KMS-11 (cell line): ENCODE data around the gene NCAPD2.

Experiments
- H2AFZ ChIP-seq: fragments of 200-600 bp; sonication (generic); 2 replicates; pipeline ENCODE4 v1.6.1; 2016; ENCODE audit warnings: antibody characterized with exemption, mixed run types, low read depth
- H3K27ac ChIP-seq: fragments of 200-600 bp; sonication (generic); 2 replicates; pipeline ENCODE4 v1.6.1; 2016; ENCODE audit warnings: mild to moderate bottlenecking, mixed run types
- H3K27me3 ChIP-seq: fragments of 200-600 bp; sonication (generic); 2 replicates; pipeline ENCODE4 v1.6.1; 2017; ENCODE audit warnings: mild to moderate bottlenecking, low read depth, mixed run types, moderate library complexity; ENCODE audit not compliant: insufficient read depth
- H3K36me3 ChIP-seq: fragments of 200-600 bp; sonication (generic); 2 replicates; pipeline ENCODE4 v1.6.1; 2017; ENCODE audit warnings: mild to moderate bottlenecking, mixed run types; ENCODE audit not compliant: insufficient read depth
- H3K4me1 ChIP-seq: fragments of 200-600 bp; sonication (generic); 2 replicates; pipeline ENCODE4 v1.6.1; 2016; ENCODE audit warnings: mild to moderate bottlenecking, low read depth, mixed run types; ENCODE audit not compliant: poor library complexity, severe bottlenecking
- H3K4me2 ChIP-seq: fragments of 200-600 bp; sonication (generic); 2 replicates; pipeline ENCODE4 v1.7.0; 2016; ENCODE audit warnings: mild to moderate bottlenecking, mixed run types
- H3K4me3 ChIP-seq: fragments of 200-600 bp; sonication (generic); IDR thresholded peaks from 2 replicates; pipeline ENCODE4 v1.6.1; 2017; ENCODE audit warnings: low read depth, low read length, mixed read lengths; ENCODE audit not compliant: insufficient read depth
- H3K79me2 ChIP-seq: fragments of 200-600 bp; sonication (generic); 2 replicates; pipeline ENCODE4 v1.6.1; 2016; ENCODE audit warnings: low read depth, mixed run types; ENCODE audit not compliant: insufficient read depth
- H3K9ac ChIP-seq: fragments of 200-600 bp; sonication (generic); 2 replicates; pipeline ENCODE4 v1.6.1; 2016; ENCODE audit warnings: mild to moderate bottlenecking, mixed run types
- H4K20me1 ChIP-seq: fragments of 200-600 bp; sonication (generic); 2 replicates; pipeline ENCODE4 v1.6.1; 2016; ENCODE audit warnings: mild to moderate bottlenecking, mixed run types; ENCODE audit not compliant: insufficient read depth
- TF ChIP-seq, protein P1 (sequence below): fragments of 200-600 bp; sonication (generic); conservative IDR thresholded peaks from 2 replicates; pipeline ENCODE4 v1.6.1; 2017; ENCODE audit warnings: low read depth, mild to moderate bottlenecking, antibody characterized with exemption, low read length, moderate library complexity, mixed read lengths

NCAPD2 gene

DNA sequence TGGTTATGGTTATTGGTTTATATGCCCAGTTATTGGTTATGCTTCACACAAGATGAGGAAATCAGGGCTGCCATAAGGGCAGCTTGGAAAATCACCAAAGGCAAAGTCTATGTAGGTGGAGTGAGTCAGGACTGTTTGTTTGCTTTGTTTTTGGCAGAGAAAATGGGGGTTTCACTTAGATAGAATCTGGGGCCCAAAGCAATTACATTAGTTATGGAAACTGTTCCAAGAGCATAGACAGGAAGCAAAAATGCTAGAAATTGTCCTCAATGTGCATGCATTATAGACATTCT lies 25.7 kb upstream of the NCAPD2 start:
- no peaks in the 10 kb centered on the region for H3K36me3 ChIP-seq
- TF ChIP-seq, protein P1, sequence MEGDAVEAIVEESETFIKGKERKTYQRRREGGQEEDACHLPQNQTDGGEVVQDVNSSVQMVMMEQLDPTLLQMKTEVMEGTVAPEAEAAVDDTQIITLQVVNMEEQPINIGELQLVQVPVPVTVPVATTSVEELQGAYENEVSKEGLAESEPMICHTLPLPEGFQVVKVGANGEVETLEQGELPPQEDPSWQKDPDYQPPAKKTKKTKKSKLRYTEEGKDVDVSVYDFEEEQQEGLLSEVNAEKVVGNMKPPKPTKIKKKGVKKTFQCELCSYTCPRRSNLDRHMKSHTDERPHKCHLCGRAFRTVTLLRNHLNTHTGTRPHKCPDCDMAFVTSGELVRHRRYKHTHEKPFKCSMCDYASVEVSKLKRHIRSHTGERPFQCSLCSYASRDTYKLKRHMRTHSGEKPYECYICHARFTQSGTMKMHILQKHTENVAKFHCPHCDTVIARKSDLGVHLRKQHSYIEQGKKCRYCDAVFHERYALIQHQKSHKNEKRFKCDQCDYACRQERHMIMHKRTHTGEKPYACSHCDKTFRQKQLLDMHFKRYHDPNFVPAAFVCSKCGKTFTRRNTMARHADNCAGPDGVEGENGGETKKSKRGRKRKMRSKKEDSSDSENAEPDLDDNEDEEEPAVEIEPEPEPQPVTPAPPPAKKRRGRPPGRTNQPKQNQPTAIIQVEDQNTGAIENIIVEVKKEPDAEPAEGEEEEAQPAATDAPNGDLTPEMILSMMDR = no peak
- no peak overlapping the region; the same call in 1 of the 2 replicates for H3K4me2 ChIP-seq
- H3K79me2 ChIP-seq = no peaks in the 10 kb centered on the region; the same call in 1 of the 2 replicates
- H3K27me3 ChIP-seq = no peaks in the 10 kb centered on the region
- H3K27ac ChIP-seq = no peak overlapping the region
- H4K20me1 ChIP-seq = no peaks in the 10 kb centered on the region
- H3K4me3 ChIP-seq = no peak overlapping the region
- H3K4me1 ChIP-seq = peaks cover 31% of the 10 kb centered on the region
- no peak overlapping the region for H2AFZ ChIP-seq
- no peak overlapping the region for H3K9ac ChIP-seq

GRCh38 chr12:6469092-6469491 lies 24.8 kb upstream of the NCAPD2 start:
- H3K4me3 ChIP-seq = no peak overlapping the region
- H3K36me3 ChIP-seq = no peaks in the 10 kb centered on the region
- TF ChIP-seq, protein P1 = no peak
- H2AFZ ChIP-seq = no peak overlapping the region
- no peaks in the 10 kb centered on the region for H3K27me3 ChIP-seq
- H3K79me2 ChIP-seq = no peaks in the 10 kb centered on the region; the same call in 1 of the 2 replicates
- no peaks in the 10 kb centered on the region for H4K20me1 ChIP-seq
- H3K9ac ChIP-seq = no peak overlapping the region
- no peak overlapping the region for H3K27ac ChIP-seq
- peaks cover 31% of the 10 kb centered on the region for H3K4me1 ChIP-seq
- H3K4me2 ChIP-seq = peak overlapping the region; percentile 73

DNA sequence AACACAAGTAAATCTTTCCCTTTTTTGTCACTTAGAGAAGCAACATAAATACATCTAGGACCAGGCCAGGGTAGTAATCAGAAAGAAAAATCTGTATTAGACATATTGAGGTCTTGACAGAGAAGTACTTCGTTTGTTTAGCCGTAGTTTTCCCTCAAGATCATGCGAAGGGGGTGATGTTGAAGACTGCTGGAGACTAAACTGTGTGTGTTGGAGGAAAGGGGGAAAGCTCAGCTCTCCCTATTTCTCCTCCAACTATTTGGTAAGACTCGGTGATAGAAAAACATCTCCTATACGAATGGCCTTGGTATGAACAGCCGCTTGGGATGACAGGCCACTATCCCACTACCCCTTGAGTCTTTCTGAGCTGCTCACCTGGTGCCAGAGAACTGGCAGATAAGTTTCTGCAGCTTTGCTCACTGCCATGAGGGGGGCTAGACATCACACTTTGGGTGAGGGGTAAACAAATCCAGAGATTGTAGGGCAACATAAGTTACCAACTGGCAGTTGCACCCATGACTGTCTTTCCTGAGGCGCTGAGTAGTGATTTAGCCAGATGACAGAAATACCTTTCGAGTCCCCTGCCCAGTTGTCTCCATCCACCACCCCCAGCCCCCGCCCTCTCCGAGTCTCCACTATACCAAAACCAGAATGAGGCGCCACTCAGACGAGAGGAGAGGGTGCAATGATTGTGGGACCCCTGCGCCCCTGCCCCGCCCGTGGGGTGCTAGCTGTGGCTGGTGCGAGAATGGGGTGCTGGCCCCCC lies 24.1 kb upstream of the NCAPD2 start:
- H3K4me2 ChIP-seq = peak overlapping the region; percentile 73
- H3K36me3 ChIP-seq = no peaks in the 10 kb centered on the region
- TF ChIP-seq, protein P1 = no peak
- no peaks in the 10 kb centered on the region; the same call in 1 of the 2 replicates for H3K79me2 ChIP-seq
- H2AFZ ChIP-seq = peak overlapping the region; percentile 91
- peak overlapping the region; percentile 56 for H3K9ac ChIP-seq
- H3K4me3 ChIP-seq = no peak overlapping the region
- peak overlapping the region; percentile 56 for H3K27ac ChIP-seq
- peaks cover 31% of the 10 kb centered on the region for H3K4me1 ChIP-seq
- H4K20me1 ChIP-seq = no peaks in the 10 kb centered on the region
- no peaks in the 10 kb centered on the region for H3K27me3 ChIP-seq

DNA sequence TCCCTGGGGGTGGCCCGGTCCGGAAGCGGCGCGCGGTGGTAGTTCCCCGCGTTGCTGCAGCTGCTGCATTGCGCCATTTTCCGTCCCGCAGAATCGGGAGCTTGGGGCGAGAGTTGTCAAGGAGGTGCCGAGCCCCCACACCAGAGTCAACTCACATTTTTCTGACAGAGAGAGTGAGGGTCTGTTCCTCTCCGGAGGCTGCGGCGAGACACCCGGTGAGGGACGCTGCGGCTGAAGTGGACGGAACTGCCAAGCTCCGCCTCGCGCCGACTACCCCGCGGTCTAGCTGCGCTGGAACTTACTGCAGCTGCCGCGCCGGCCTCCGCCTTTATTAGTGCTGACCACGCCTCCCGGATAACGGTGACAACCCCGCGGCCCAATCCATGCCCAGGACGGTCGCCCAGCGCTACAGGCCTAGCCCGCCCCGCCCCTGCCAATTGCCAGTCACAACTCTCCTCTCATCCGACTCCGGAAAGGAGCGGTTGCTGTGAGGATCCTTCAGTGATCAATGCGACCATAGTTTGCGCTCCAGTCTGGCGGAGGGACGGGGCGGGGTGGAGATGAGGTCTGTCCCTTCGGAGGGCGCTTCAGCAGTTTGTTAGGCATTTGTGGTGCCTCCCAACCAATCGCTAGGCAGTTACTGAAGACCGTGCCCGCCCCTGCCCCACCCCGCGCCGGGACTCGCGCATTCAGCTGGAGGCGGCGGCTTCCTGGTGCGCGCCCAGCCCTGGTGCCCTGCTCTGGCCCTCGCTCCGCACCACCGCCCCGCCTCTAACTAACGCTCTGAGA lies 23.3 kb upstream of the NCAPD2 start, which contains the start of gene VAMP1:
VAMP1 (minus strand) TSS at position 303 of the 789 bp plus-strand sequence; CDS start at position 157, 146 bp downstream.
- Histone ChIP-seq H3K27ac (peak within 1 kb of the TSS; percentile 56), H3K27me3 (no peaks in the 10 kb centered on the region), H4K20me1 (no peaks in the 10 kb centered on the region), H3K4me2 (peak within 1 kb of the TSS; percentile 98), H3K36me3 (no peaks in the 10 kb centered on the region), H3K9ac (peak within 1 kb of the TSS; percentile 56), H3K4me1 (peaks cover 31% of the 10 kb centered on the region), H3K4me3 (no peak within 1 kb of the TSS), H3K79me2 (no peaks in the 10 kb centered on the region; the same call in 1 of the 2 replicates), H2AFZ (peak within 1 kb of the TSS; percentile 91)
- TF ChIP-seq, protein P1 = no peak
